Measurements from ENCODE around the gene RPS27.

GRCh38 chr1:153987621-153988020 is 2.9 kb upstream of the RPS27 start:
- no peak for TF ChIP-seq POLR2A (IDR thresholded peaks at IDR 0.05)
- no peak for TF ChIP-seq CTCF (IDR thresholded peaks at IDR 0.05)

Measured in esophagus squamous epithelium (tissue), 4 donors.